ENCODE data around the gene SFTA2.
A peak's percentile ranks its signal among the peaks of the same experiment; 100 is the strongest.

SFTA2 gene

DNA sequence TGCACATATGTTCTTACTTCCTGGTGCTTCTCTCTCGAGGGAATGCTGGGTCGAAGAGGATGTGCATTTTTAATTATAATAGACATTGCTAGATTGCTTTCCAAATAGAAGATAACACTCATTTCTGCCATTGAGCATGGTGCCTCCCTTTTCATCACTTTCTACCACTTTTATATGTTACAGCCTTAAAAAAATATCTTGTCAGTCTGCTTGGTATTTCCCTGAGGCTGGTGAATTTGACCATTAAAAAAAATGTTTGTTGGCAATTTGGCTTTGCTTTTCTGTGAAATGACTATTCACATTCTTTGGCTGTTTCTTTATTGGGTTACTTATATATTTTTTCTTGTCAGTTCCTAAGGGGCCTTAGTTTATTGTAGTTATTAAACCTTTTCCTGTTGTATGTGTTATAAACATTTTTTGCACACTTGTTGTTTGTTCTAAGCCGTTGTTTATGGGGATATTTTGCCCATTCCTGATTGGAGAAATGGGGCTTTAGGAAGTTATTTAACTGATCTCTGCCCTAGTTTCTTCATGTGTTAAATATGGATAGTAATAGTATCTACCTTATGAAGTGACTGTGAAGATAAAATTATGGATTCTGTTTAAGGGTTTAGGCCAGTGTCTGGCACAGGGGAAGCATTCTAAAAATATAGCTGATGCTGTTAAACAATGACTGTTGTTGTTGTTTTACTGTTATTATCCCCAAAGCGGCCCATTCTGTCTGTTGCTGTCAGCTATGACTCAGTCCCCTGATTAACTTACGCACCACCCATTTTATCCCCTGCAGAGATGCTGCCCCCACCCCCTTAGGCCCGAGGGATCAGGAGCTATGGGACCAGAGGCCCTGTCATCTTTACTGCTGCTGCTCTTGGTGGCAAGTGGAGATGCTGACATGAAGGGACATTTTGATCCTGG is 43.8 kb downstream of the SFTA2 start:
- Histone ChIP-seq H3K4me3 (ENCODE audit: low read length) (no peak overlapping the region), H3K9me3 (replicated peaks; ENCODE audit: low read length) (no peaks in the 10 kb centered on the region), H3K4me1 (ENCODE audit: control insufficient read depth, insufficient read depth, low read length) (peaks cover 37% of the 10 kb centered on the region)

DNA sequence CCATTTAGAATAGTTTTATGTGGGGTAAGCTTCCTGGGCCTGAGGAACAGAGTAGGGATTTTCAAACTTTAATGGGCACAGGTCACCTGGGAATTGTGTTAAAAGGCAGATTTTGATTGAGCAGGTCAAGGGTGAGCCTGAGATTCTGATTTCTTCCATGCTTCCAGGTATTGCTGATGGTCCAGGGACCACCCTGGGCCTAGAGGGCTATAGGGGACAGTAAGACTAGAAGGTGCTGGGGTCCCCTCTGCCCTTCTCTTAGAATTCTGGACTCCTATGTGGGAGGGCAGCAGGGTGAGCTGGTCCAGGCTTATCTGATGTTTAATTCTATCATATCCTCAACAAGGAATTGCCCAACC is 45.1 kb downstream of the SFTA2 start:
- Histone ChIP-seq H3K27me3 (ENCODE audit: control insufficient read depth, insufficient read depth, low read length) (no peaks in the 10 kb centered on the region), H3K4me1 (ENCODE audit: control insufficient read depth, insufficient read depth, low read length) (peaks cover 46% of the 10 kb centered on the region), H3K4me3 (ENCODE audit: low read length) (no peak overlapping the region), H3K9ac (ENCODE audit: low read depth, low read length) (no peak overlapping the region), H3K4me2 (ENCODE audit: low read length) (peak overlapping the region; percentile 90), H3K9me3 (replicated peaks; ENCODE audit: low read length) (no peaks in the 10 kb centered on the region), H3K36me3 (ENCODE audit: insufficient read depth, low read length) (peaks cover 6% of the 10 kb centered on the region)

More for the DNA sequence above, 43.8 kb downstream of the SFTA2 start:
- Histone ChIP-seq H3K27me3 (ENCODE audit: control insufficient read depth, insufficient read depth, low read length) (no peaks in the 10 kb centered on the region), H3K4me2 (ENCODE audit: low read length) (peak overlapping the region; percentile 47), H3K36me3 (ENCODE audit: insufficient read depth, low read length) (peaks cover 9% of the 10 kb centered on the region), H3K9ac (ENCODE audit: low read depth, low read length) (peak overlapping the region; percentile 20)

DNA sequence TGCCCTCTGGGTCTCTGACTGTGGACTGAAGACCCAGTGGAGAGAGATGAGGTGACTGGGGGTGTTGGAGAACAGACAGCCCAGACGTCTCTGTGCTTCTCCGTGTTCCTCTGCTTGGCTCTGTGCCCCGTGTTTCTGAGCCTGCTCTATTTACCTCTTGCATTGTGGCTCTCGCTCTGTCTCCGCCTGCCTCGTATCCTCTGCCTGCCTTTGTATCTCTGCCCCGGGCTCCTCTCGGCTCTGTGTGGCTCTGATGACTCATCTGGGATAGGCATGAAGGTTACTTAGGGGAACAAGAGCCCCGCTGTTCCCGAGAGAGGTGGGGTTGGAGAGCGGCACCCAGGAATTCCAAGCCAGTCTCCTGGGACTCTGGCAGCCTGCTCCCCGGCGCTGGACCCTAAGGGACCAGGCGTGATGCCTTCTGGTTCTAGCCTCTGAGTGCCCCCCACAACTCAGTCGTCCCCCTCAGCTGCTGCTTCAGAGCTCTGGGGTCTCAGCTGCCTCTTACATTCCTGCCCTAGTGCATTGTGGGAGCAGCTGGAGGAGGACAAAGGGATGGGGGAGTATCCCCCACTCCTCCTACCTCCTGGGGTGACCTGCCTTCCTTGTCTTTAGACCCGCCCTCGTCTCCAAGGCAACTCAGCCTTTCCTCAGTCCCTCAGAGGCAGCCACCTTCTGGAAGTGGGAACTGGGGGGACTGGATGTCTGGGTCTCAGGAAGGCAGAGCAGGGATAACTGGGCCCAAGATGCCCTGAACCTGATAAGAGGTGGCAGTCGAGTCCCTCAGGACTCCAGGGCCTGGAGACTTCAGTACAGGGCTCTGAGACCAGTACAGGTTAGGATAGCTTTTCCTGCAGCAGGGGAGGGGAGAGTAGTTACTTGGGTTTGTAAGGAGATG is 45.7 kb downstream of the SFTA2 start:
- peak overlapping the region; percentile 90 for H3K4me2 ChIP-seq (ENCODE audit: low read length)
- no peaks in the 10 kb centered on the region for H3K9me3 ChIP-seq (replicated peaks; ENCODE audit: low read length)
- peak overlapping the region; percentile 80 for H3K4me3 ChIP-seq (ENCODE audit: low read length)
- peaks cover 51% of the 10 kb centered on the region for H3K4me1 ChIP-seq (ENCODE audit: control insufficient read depth, insufficient read depth, low read length)
- peaks cover 3% of the 10 kb centered on the region for H3K36me3 ChIP-seq (ENCODE audit: insufficient read depth, low read length)
- H3K27me3 ChIP-seq (ENCODE audit: control insufficient read depth, insufficient read depth, low read length) = no peaks in the 10 kb centered on the region
- H3K9ac ChIP-seq (ENCODE audit: low read depth, low read length) = peak overlapping the region; percentile 80

DNA sequence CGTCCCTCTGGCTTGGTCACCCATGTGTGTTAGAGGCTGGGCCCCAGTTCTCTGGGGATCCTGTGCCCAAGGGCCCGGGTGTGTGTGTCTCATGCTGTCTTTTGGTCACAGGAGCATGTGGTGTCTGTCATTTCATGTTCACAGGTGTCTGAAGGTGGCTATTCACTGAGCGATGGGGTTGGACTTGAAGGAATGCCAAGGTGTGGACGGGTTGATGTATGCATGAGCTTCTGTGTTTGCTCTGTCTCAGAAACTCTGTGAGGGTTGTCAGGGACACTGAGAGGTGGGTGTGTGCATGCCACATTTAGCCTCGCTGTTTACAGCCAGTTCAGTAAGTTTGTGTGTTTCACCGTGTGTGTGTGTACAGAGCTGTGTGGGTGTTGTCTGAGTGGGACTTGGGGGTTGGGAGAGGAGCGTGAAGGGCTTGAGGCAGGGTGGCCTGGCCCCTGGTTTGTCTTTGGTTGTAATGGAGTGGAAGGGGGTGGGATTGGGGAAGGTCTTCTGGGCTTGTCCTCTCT is 46.4 kb downstream of the SFTA2 start:
- Histone ChIP-seq H3K9ac (ENCODE audit: low read depth, low read length) (peak overlapping the region; percentile 80), H3K9me3 (replicated peaks; ENCODE audit: low read length) (no peaks in the 10 kb centered on the region), H3K36me3 (ENCODE audit: insufficient read depth, low read length) (peaks cover under 1% of the 10 kb centered on the region), H3K27me3 (ENCODE audit: control insufficient read depth, insufficient read depth, low read length) (no peaks in the 10 kb centered on the region), H3K4me3 (ENCODE audit: low read length) (peak overlapping the region; percentile 80), H3K4me2 (ENCODE audit: low read length) (peak overlapping the region; percentile 90), H3K4me1 (ENCODE audit: control insufficient read depth, insufficient read depth, low read length) (peaks cover 51% of the 10 kb centered on the region)

DNA sequence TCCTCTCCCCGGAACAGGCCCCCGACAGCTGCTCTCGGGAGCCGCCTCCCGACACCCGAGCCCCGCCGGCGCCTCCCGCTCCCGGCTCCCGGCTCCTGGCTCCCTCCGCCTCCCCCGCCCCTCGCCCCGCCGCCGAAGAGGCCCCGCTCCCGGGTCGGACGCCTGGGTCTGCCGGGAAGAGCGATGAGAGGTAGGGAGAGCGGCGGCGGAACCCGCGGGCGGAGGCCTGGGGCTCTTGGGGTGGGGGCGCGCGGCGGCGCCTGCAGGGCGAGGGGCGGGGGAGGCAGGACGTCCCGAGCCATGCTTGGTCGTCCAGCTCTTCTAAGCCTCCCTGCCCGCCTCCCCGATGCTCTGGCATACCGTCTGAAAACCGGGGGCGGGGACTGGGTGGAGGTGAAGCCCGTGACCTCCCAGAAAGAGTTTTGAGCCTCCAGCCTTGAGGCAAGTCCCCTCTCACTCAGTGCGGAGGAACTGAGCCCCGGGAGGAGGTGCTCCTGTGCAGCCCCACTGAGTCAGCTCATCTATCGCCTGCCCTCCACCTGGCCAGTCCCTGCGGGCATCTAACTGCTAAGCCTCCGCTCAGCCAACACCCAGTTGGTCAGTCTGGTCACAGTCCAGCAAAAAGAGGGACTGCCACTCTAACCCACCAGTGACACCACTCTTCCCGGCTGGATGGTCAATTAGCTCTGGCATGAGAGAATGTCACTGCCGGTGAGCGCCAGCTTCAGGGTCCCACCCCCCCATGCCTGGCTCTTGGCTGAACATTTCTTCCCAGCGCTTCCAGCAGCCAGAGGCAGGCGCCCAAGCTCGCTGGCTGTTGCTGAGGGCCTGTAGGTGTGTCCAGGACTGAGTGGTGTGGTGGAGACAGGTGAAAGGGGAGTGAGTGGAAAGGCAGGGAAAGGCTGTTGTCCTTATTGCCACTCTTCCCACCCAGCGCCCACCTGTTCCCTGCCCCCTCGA is 47.2 kb downstream of the SFTA2 start:
- Histone ChIP-seq H3K4me3 (ENCODE audit: low read length) (peak overlapping the region; percentile 80), H3K9me3 (replicated peaks; ENCODE audit: low read length) (no peaks in the 10 kb centered on the region), H3K9ac (ENCODE audit: low read depth, low read length) (peak overlapping the region; percentile 80), H3K36me3 (ENCODE audit: insufficient read depth, low read length) (no peaks in the 10 kb centered on the region), H3K4me1 (ENCODE audit: control insufficient read depth, insufficient read depth, low read length) (peaks cover 51% of the 10 kb centered on the region), H3K4me2 (ENCODE audit: low read length) (peak overlapping the region; percentile 90), H3K27me3 (ENCODE audit: control insufficient read depth, insufficient read depth, low read length) (no peaks in the 10 kb centered on the region)

DNA sequence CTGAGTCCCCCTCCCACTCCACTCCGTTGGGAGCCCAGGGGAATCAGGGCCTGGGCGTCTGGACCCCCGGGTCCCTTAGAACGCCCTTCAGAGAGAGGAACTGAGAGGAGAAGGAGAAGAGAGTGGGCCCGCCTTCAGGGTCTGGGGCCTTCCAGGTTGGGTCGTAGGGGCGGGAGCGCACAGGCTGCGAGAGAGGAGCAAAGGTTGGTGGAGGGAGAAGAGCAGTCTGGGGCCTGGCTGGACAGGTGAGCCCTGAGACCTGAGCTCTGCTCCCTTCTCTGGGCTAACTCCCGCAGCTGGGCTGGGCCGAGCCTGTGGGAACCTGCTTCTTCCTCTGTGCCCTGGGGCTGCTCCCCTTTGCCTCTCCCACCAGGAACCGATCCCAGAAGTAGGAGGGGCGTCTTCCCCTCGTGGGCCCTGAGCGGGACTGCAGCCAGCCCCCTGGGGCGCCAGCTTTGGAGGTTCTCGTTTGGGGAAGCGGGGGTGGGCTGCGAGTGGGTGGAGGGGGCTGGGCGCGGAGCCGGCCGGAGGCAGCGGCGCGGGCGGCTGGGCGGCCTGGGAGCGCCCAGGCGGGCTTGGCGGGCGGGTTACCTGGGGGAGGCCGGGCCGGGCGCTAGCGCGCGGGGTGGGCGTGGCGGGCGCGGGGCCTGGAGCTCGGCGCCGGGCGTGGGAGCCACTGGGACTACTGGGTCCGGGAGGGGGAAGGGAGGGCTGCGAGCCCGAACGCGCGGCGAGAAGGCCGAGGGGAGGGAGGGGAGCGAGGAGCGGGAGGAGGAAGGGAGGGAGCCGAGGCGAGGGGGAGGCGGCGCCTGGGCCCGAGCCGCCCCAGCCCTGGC is 48.1 kb downstream of the SFTA2 start, which contains the start of gene DDR1:
Gene DDR1, plus strand, starts transcription at position 835 of the 836 bp plus-strand sequence. CDS start 4,211 bp downstream, outside the sequence.
- H3K36me3 ChIP-seq (ENCODE audit: insufficient read depth, low read length) = no peaks in the 10 kb centered on the region
- peak within 1 kb of the TSS; percentile 90 for H3K4me2 ChIP-seq (ENCODE audit: low read length)
- peaks cover 50% of the 10 kb centered on the region for H3K4me1 ChIP-seq (ENCODE audit: control insufficient read depth, insufficient read depth, low read length)
- H3K9me3 ChIP-seq (replicated peaks; ENCODE audit: low read length) = no peaks in the 10 kb centered on the region
- H3K4me3 ChIP-seq (ENCODE audit: low read length) = peak within 1 kb of the TSS; percentile 80
- H3K9ac ChIP-seq (ENCODE audit: low read depth, low read length) = peak within 1 kb of the TSS; percentile 80
- H3K27me3 ChIP-seq (ENCODE audit: control insufficient read depth, insufficient read depth, low read length) = no peaks in the 10 kb centered on the region

DNA sequence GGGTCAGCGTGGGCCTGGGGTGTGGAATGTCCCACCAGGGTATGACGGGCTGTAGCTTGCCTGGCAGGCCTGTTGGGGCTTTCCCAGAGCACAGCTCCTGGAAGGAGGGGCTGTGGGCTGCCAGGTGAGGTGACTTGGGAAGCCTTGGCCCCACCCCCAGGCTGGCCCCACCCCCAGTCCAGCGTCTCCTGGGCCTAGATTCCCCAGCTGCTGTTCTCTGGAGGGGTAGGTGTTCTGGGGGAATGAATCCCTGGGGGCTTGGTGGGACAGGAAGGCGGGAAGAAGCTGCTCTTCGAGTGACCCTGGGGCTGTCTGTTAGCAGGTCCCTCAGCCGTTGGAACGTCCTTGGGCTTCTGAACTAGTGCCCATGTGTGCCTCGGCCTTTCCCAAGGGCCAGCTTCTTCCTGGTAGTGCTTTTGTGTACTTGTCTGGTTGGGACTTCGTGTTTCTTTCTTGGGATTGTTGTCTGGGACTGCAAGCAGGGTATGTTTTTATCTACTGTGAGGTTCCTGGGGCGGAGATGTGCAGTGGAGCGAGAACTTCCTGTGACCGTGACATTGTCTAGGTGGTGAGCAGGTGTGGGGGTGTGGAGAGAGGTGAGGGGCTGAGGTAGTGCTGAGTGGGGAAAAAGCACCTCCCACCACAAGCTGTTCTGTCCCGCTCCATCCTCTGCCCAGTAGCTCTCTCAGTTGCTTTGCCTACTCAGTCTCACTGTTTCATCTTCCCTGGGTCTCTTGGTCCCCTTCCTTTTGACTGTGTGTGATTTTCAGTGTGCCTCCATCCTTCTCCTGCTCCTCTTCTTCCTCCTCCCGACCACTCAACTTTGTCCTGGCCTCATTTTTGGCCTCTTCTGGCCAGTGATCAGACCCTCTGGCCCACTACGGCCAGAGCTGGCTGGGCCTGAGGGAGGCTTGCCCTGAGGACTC is 48.9 kb downstream of the SFTA2 start:
- no peaks in the 10 kb centered on the region for H3K9me3 ChIP-seq (replicated peaks; ENCODE audit: low read length)
- peaks cover 42% of the 10 kb centered on the region for H3K4me1 ChIP-seq (ENCODE audit: control insufficient read depth, insufficient read depth, low read length)
- no peak overlapping the region for H3K9ac ChIP-seq (ENCODE audit: low read depth, low read length)
- H3K4me2 ChIP-seq (ENCODE audit: low read length) = peak overlapping the region; percentile 24
- H3K4me3 ChIP-seq (ENCODE audit: low read length) = no peak overlapping the region
- no peaks in the 10 kb centered on the region for H3K36me3 ChIP-seq (ENCODE audit: insufficient read depth, low read length)
- no peaks in the 10 kb centered on the region for H3K27me3 ChIP-seq (ENCODE audit: control insufficient read depth, insufficient read depth, low read length)

DNA sequence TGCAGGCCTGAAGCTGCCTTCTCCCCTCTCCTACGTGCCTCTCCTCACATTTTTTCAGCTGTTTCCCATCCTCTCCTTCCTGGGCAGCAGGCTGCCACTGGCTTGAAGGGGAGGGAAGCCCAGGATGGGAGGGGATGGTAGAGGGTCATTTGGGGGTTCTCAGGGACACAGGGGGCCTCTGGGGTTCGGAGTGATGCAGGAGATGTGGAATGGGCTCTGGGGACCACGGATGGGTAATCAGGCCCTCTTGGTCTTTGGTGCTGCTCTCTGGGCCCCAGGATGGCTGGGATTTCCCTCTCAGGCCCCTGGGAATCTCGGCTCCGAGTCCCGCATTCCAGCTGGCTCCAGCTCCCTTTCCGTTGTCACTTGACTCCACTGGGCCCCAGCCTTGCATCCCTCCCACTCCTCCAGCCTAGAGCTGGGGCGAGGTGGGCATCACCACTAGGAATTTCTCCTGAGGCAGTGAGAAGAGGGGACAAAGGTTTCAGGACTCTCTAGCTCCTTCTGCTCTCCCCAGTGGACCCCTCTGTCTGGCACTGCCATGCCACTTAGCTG is 49.7 kb downstream of the SFTA2 start:
- H3K27me3 ChIP-seq (ENCODE audit: control insufficient read depth, insufficient read depth, low read length) = no peaks in the 10 kb centered on the region
- H3K4me3 ChIP-seq (ENCODE audit: low read length) = peak overlapping the region; percentile 2
- H3K4me1 ChIP-seq (ENCODE audit: control insufficient read depth, insufficient read depth, low read length) = peaks cover 44% of the 10 kb centered on the region
- H3K4me2 ChIP-seq (ENCODE audit: low read length) = peak overlapping the region; percentile 24
- H3K9ac ChIP-seq (ENCODE audit: low read depth, low read length) = peak overlapping the region; percentile 22
- H3K36me3 ChIP-seq (ENCODE audit: insufficient read depth, low read length) = no peaks in the 10 kb centered on the region
- no peaks in the 10 kb centered on the region for H3K9me3 ChIP-seq (replicated peaks; ENCODE audit: low read length)
